SH-SY5Y (cell line): Measurements from ENCODE around the gene CTNNB1.

Experiments
- GATA2 ChIP-seq: IDR thresholded peaks from 2 replicates; pipeline ENCODE4 v1.6.1; 2011; ENCODE audit warnings: mild to moderate bottlenecking, low read depth, low read length
- GATA3 ChIP-seq: IDR thresholded peaks from 2 replicates; pipeline ENCODE4 v1.6.1; 2011; ENCODE audit warnings: low read depth, mild to moderate bottlenecking, low read length, moderate library complexity

The CTNNB1 gene

GRCh38 chr3:41274944-41275668 lies 75.8 kb downstream of the CTNNB1 start:
- TF ChIP-seq GATA3 (no peak), GATA2 (no peak)

GRCh38 chr3:41276191-41276590 lies 76.9 kb downstream of the CTNNB1 start:
- TF ChIP-seq GATA2 (no peak), GATA3 (no peak)

- TF ChIP-seq GATA3: no peak
- TF ChIP-seq GATA2: no peak
These were observed 78.6 kb downstream of the CTNNB1 start for GRCh38 chr3:41277790-41278465.

- TF ChIP-seq GATA3: no peak
- no peak for TF ChIP-seq GATA2
These were observed 87.0 kb downstream of the CTNNB1 start for GRCh38 chr3:41286305-41286704.

- TF ChIP-seq GATA3: no peak
- no peak for TF ChIP-seq GATA2
These were observed 89.5 kb downstream of the CTNNB1 start for GRCh38 chr3:41288785-41289184.
